HG02610 (cell line): ENCODE results near the gene MCC.

Experiments
- ATAC-seq: cut with Tn5 transposase; IDR thresholded peaks from one replicate; pipeline ENCODE4 v1.9.1; 2021; ENCODE audit warnings: mild to moderate bottlenecking, moderate library complexity; ENCODE audit not compliant: unreplicated experiment

MCC gene

DNA sequence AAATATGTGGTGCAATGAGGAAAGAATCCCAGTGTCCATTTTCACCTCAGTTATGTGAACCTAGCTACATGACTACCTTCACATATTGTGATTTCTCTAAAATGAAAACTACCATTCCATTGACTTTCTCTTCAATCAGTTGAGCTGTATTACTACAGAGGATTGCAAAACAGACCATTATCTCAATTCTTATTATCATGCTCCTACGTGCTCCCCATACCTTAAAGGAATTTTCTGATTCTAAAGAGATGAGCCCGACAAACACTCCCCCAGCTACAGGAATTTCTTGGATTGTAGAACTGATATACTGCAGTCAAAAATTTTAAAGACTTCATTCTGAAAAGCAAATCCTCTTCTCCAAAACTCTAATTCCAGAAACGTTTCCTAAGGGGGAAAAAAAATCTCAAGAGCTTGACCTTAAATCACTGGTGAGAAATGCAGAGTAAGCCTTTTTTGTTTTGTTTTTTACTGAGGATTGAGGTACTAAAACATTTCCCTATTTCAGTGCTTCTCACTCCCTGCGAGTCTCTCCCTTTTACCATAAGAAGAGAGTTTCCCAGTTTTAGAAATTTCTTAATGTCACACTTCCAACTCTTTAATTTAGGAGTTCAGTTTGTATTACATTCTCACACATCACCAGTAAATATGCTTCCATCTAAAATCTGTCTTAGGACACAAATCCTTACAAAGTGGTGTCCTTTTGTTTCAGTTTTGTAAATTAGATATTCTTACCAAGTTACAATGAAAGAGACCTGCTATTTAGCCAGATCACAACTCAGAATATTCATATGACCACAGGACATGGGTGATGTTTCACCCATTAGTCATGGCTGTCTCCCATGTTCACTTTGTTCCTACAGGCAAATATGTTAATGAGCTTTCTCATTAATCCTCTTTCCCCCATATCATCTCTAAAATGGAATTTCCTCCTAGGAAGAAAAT is 257.3 kb downstream of the MCC start:
- no peak for ATAC-seq

DNA sequence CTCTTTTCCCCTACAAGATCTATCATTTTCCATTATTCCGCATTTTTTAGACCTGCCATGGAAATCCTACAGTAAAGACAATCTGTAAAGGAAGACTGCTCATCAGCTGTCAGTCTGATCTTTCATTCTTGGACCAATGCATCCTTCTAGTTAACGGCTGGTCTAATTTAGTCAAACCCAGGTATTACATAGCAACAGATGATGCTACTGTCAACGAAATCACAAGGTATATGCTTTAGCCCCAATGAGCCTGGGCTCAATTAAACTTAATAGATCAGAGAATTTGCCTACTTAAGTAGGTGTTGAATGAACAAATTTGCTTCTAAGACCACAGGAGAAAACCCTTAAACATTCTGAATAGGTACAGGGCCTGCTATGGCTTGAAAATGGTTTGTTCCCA is 260.5 kb downstream of the MCC start:
- no peak for ATAC-seq

DNA sequence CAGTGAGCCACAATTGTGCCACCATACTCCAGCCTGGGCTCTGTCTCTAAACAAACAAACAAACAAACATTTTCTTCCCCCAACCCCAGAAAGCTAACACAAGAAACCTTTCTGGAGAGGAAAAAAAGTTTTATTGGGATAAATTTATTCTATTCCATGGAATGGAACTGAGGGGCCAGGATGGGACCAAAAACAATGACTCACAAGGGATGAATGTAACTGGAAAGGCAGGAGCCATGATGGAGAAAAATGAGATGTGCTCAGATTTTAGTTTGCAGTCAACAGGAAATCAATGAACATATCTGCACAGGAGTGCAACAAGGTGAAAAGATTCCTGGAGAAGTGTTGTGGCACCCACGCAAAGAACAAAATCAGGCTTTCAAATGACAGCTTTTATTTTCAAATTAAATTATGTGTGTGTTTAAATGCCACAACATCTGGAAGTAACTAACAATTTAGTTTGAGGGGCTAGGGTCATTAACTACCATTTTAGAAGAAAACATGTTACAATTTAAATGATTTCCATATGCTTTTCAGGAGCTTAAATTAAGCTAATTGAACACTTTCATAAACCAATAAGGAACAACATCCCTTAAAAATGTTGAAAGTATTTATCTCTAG is 262.0 kb downstream of the MCC start:
- no peak for ATAC-seq

DNA sequence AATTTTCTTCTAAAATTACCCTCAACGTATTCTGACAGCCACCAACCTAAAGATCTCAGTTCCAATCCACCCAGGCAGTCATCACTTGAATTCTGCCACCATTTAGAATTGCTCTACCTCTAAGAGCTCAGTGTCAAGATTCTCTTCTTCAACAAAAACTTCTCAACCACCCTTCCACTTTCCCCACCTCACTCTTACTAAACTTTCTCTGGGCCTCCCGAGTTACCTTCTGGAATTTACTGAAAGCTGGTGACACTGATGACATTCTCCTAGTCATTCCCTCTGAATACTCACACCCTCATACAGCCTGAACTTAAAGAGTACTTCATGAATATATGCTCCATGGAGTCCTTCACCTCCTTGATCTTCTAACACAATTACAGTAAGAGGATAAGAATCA is 263.0 kb downstream of the MCC start:
- no peak for ATAC-seq

DNA sequence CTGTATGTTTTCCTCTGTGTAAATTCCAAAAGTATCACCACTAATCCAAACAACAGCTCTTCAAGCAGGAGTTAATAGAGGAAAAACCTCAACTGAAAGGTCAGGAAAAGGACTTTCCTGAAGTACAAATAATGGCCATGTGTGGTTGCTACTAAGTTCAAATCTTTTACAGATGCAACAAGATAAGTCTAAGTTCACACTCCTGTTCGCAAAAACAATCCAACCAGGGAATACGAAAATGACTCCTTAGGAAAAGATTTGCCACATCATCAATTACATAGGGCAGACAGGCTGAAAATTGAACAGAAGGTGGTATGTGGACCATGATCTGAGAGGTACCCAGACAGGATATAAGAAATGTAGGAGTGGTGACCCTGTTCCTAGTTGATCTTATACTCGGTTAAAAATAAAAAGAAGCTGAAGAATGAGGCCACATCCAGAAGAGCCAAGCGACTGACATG is 263.6 kb downstream of the MCC start:
- ATAC-seq = no peak

DNA sequence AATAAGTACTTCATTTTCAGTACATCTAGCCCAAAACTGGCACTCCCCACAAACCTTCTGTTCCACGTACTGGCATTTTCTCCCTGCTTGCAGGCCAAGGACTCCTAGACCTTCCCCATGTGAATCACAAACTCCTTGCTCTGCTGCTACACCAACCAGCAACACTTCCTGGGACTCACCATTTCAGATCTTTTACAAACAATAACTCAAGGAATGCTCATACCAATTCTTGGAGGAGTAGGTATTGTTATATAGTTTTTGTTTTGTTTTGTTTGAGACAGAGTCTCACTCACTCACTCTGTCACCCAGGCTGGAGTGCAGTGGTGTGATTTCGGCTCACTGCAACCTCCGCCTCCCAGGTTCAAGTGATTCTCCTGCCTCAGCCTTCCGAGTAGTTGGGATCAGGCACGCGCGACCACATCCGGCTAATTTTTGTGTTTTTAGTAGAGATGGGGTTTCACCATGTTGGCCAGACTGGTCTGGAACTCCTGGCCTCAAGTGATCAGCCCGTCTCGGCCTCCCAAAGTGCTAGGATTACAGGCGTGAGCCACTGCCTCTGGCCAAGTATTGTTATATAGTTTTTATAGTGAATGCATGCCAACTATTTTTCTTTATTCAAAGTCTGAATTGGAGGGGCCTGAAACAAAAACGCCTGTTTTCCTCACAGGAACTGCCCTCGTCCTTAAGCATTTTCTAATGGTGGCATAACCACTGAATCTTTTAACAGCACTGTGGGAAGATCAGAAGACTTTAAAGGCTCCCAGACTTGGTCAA is 264.2 kb downstream of the MCC start:
- ATAC-seq = no peak

DNA sequence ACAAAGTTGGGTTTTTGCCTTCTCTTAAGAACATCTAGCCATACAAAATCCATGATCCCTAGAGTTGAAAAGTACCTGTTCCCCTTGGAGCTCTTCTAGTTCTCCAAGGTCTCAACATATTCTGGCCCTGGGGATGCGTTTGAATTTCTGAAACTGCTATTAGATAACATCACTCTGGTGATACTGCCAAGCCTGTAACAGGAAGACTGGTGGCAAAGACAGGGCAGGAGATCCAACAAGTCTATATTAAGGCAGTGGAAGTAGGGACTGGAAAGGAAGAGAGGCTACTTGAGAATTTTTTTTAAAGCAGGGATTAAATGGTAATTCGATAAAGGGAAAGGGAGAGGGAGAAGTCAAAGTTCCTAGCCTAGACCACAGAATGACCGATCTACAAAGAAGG is 264.9 kb downstream of the MCC start:
- no peak for ATAC-seq

DNA sequence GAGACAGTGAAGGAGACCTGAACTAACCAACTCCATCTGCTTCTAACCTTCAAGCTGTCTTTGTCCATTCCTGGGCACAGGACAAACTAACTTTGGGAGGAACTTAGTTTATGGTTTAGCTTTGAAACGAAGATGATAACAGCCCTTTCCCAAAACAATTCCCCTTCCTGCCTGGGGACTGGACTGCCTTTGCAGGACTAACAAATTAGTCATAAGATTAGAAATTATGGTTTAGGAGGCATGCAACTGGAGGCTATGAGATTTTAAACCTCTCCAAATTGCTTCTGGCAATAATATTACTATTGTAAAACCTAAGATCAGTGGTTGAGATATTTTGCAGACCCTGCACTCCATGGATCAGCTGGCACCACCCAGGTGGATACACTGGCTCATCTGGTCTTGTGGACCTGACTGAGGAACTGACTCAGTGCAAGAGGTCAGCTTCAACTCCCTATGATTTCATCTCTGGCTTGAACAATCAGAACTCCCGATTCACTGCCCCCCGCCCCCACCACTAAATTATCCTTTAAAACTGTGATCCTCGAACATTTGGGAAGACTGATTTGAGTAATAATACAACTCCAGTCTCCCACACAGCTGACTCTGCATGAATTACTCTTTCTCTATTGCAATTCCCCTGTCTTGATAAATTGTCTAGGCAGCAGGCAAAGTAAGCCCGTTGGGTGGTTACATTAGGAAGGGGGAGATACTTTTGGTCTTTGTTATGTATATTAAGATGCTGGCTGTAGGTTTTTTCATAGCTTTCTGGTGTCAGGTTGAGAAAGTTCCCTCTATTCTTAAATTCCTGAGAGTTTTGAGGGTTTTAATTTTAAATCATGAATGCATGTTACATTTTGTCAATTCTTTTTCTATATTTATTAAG is 266.7 kb downstream of the MCC start:
- no peak for ATAC-seq

DNA sequence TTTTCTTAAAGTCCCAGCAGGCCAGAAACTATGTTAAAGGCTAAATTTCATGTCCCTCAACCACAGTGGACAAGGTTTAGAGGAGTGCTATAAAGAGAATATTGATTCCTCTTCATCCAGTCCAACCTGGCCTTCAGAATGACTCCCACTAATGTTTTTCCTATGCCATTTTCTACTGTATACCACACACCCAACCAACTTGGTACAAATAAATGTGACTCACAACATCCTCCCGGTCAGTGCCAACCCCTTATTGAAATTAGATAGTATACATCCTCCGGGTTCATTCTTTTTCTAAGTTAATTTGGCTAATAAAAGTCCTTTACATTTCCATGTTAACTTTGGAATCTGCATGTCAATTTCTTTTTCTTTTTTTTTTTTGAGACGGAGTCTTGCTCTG is 268.6 kb downstream of the MCC start:
- no peak for ATAC-seq

DNA sequence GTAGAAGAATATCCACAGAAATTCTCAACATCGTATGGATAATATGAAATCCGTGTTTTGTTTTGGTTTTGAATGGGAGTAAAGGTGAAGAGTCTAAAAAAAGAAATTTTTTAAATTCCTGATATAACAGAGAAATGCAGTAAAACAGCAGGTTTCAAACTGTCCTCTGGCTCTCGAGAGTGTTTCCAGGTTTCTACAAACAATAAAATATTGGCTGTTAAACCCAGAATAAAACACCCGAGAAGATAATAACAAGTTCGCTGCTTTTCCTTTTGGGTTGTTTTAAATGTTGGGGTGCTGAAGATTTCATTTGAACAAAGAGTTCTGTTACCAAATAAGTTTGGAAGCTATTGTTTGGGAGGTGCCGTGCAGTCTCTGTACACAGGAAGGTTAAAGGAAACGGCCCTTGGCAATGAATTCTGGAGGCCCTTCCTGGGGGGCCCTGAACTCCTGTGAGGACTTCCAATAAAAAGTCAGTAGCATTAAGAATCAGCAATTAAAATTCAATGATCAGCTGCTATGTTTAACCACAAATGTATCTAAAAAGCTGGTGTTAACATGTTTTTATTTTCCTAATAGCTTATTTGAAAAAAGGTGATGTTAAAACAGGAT is 269.2 kb downstream of the MCC start:
- no peak for ATAC-seq

DNA sequence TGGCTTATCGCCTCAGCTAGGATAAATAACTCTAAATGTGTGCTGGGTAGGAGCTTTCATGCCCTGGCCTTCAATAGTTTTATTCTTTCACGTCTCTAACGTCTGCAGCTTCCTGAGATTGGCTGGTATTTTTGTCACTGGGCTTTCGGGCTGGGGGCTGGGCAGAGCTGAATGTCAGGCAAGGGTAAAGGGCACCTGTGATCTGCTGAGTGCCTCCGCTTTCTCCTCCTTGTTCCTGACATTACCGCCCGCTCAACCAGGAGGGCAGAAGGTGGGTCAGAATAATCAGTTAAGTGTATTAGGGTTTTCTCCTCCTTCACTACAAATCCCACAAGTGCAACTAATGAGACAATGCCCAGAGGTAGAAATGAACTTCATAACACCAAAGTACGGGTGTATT is 270.1 kb downstream of the MCC start:
- no peak for ATAC-seq

DNA sequence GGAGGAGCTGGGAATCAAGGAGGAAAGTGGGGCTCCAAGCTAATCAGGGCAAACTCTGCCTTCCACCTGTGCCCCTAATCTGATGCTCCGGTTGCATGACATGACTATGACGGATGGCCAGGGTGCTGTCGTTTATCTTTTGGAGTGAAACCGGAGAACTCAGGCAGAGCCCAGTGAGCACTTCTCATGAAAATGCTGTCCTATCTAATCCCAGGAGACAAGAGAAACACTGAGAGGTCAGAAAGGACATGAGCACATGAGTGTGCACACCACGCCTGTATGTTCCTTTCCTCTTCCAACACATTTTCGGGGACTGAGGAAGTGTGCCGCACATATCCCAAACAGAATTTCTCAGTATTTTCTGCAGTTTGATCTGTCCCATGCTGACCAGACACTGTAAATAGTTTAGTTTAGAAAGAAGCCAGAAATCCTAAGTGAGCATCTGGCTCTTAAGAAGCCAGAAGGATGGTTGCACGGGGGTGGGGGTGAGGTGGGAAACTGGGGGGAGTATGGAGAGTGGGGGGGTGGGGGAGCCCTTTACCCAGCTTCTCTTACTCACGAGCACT is 270.6 kb downstream of the MCC start:
- ATAC-seq = no peak

DNA sequence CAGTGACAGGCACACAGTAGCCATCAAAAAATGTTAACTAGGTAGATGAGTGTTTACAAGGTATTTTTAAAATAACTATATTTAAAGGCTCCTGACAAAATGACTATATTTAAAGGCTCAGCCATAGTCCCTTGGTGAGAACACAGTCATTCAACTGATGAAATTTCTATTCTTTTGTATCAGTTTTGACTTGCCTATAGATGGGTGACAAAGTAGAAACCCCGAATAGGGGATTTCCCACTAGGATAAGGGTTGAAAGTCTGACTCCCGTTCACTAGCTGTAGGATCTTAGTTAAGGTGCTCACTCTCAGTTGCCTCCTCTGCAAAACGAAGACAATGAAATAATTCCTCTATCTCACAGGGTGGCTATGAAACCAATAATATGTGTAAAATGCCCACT is 271.7 kb downstream of the MCC start:
- ATAC-seq = no peak

DNA sequence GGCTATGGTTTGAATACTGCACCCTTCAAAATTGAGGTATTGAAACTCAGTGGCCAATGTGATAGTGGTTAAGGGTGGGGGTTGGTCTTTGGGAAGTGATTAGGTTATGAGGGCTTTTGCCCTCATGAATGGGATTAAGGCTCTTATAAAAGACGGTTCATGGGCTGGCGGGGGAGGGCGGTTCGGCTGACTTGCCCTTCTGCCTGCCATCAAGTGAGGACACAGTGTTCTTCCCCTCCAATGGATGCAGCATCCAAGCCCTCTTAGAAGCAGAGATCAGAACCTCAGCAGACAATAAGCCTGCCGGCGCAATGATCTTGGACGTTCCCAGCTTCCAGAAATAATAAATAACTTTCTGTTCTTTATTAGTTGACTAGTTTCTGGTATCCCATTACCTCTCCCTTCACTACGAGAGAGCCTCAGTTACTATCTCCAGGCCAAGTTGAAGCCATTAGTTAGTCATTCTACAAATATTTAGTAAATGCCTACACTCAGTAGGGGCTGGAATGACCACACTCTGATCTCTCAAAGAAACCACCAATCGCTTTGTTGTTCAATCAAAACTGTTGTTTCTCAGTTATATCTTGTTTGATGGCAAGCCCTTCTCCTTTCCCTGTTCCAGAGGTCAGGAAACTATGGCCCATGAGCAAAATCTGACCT is 272.7 kb downstream of the MCC start:
- no peak for ATAC-seq

DNA sequence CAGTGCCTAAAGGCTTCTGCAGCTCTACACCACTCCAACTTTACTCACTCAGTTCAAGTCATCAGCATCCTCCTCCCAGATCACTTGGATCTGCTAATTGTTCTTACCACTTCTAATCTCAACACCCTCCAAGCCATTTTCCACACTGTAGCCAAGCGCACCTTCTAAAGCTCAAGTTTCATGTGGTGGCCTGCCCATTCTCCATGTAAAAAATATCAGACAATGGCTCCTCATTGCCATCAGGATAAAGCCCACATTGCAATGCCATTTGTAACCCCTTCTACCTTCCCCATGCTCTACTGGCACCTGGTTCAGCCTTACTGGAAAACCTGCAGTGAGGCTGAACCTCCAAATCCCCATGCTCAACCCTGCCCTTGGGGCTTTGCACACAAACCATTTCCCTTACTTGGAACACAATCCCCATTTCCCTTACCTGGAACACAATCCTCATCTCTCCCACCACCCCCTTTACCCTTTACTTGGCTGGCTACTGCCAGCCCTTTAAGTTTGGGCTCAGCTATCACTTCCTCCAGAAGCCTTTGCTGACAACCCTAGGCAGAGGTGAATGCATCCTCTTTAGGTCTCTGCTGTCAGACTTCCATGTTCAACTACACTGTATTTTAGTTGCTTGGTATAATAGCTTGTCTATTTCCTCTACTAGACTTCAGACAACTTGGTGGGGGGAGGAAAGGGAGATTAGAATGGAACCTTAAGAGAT is 273.5 kb downstream of the MCC start:
- no peak for ATAC-seq

DNA sequence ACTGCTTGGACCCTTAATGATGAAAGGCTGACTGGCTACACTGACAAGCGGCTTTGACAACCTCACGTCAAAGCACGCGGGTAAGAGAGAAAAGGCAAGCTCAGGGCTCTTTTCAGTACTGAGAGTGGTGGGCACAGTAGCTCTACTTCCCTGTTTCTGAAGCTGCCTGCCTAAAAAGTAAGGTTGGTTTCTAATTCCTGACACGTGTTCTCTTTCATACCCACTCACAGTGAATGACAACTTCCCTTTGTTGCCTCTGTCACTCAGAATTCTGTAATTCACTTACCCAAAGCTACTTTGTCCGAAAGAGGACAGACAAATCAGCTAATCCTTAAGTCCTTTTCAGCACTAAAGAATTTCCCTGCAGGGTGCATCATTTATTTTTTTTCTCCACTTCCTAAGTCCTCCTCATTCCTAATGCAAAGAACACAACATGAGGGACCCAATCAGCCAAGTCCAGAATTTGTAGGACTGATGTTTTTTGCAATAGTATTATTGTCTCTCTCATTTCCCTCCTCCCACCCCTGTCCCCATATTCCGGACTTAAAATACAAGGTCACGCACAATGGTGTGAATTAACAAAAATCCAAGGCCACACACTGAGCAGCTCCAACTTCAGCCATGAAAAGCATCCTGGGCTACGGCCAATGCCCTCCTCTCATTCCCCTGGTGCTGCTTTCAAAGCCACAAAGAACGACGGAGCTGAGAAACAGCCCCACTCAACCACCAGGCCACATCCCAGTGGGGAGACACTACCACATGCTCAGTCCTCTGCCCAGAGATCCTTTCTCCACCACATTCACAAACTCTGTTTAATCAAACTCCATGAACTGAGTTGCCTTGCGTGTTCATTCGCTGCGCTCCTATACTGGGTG is 274.5 kb downstream of the MCC start:
- ATAC-seq = no peak

DNA sequence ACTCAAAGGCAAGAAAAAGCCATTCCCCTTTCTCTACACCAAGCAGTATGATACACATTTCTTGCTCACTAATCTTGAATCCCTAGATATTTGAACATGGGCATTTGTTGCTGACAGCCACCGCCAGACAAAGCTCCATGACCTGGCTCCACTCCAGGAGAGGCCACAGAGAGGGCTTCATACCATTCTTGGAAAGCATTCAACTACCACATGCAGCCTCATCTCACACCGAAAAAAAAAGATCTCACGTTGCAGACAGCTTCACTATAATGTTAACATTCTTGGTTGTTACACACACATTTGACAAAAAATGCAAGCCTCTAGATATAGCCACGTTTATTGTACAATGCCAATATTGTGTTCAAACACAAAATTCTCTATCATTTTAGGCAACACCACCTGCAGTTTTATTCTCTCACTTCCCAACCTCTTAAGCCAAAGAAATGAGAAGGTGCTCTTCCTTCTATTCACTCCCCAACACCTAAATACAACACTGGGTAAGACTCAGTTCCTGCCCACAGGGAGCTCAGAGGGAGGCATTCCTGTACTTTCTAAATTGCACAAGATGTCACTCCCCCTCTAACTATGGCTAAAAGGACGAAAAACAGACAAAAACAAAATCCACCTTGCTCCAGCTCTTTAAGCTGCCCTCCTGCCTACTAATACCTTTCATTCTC is 275.9 kb downstream of the MCC start:
- ATAC-seq = no peak
